ENCODE data around the gene PTPRK.
"Not testable (repeated sequence)": the region's sequence is repeated elsewhere in the genome, so short reads cannot be mapped to it uniquely, and the experiment has no call there.

Gene PTPRK

GRCh38 chr6:127941228-127941627 is 579.2 kb downstream of the PTPRK start:
- no peak for DNase-seq

- DNase-seq: no peak
Measured at GRCh38 chr6:127939442-127940066, 580.8 kb downstream of the PTPRK start.

- DNase-seq: no peak
Measured at GRCh38 chr6:127938701-127939100, 581.7 kb downstream of the PTPRK start.

- DNase-seq: no peak
Measured at GRCh38 chr6:127937747-127938146, 582.7 kb downstream of the PTPRK start.

GRCh38 chr6:127937102-127937501 is 583.3 kb downstream of the PTPRK start:
- DNase-seq: no peak

GRCh38 chr6:127934956-127935355 is 585.4 kb downstream of the PTPRK start:
- no peak for DNase-seq

GRCh38 chr6:127933852-127934840 is 586.3 kb downstream of the PTPRK start:
- DNase-seq: no peak

- DNase-seq: no peak
Measured at GRCh38 chr6:127933137-127933536, 587.3 kb downstream of the PTPRK start.

GRCh38 chr6:127932708-127933107 is 587.7 kb downstream of the PTPRK start:
- no peak for DNase-seq

GRCh38 chr6:127926441-127926840 is 594.0 kb downstream of the PTPRK start:
- not testable (repeated sequence) for DNase-seq

GRCh38 chr6:127924440-127924839 is 596.0 kb downstream of the PTPRK start:
- DNase-seq: no peak

GRCh38 chr6:127924031-127924430 is 596.4 kb downstream of the PTPRK start:
- DNase-seq: no peak

- no peak for DNase-seq
Measured at GRCh38 chr6:127923135-127923534, 597.3 kb downstream of the PTPRK start.

GRCh38 chr6:127921982-127922381 is 598.4 kb downstream of the PTPRK start:
- DNase-seq: no peak

- no peak for DNase-seq
Measured at GRCh38 chr6:127920804-127921203, 599.6 kb downstream of the PTPRK start.
